HepG2 (cell line): ENCODE results near the gene NUDT21. TPM values are rescaled to one million over a fixed set of nuclear protein-coding genes. Genes with fewer than 3 reads are reported as not detected.
A peak's percentile ranks its signal among the peaks of the same experiment; 100 is the strongest.

Experiments
- ATAC-seq: fragments of 200-7000 bp; cut with Tn5 transposase; 3 replicates; pipeline ENCODE4 v1.9.1; 2020; ENCODE audit warnings: mild to moderate bottlenecking, moderate library complexity
- BruUV-seq: library from RNA; stranded (reverse); fragments of 400-500 nt; replicated peaks from 2 replicates; lab custom pipeline; 2021; lab: Mats Ljungman, UMichigan
- CTCF ChIA-PET: fragments of 300-600 bp; formaldehyde crosslinking; extraction: SDS; loops from one replicate; lab custom pipeline; 2021; ENCODE audit warnings: low total read pairs, inconsistent platforms, low intra/inter-chr PET ratio; lab: Yijun Ruan, JAX
- POLR2A ChIA-PET: fragments of 350-600 bp; sonication (Branson Sonifier 250); formaldehyde crosslinking; loops from one replicate; lab custom pipeline; 2020; ENCODE audit warnings: antibody characterized with exemption, inconsistent platforms; lab: Yijun Ruan, JAX
- DNase-seq: peaks from one replicate; pipeline ENCODE4 v3.0.0-alpha.2; 2015; ENCODE audit warnings: low spot score
- FAIRE-seq: peaks from 3 replicates; lab custom pipeline; 2011; peaks lifted over from hg19 to GRCh38; lab: Jason Lieb, UNC
- H2AFZ ChIP-seq: one replicate; pipeline ENCODE4 v1.6.1; 2011; ENCODE audit warnings: low read length, inconsistent platforms
- H3K27ac ChIP-seq: fragments of 300-600 bp; 3 replicates; pipeline ENCODE4 v1.8.0; 2011; ENCODE audit warnings: mixed run types, mild to moderate bottlenecking, mixed read lengths, low read length, inconsistent platforms; ENCODE audit not compliant: insufficient read depth; ENCODE audit errors: extremely low read length
- H3K27me3 ChIP-seq, 2 experiments: fragments of 200-600 bp in 1 of 2; 2 replicates in 1 of 2; 3 replicates in 1 of 2; pipeline versions ENCODE4 v1.6.0 to v1.8.0; 2011; ENCODE audit warnings: low read length in 2 of 2, mild to moderate bottlenecking in 2 of 2, moderate library complexity in 2 of 2, inconsistent platforms in 1 of 2; ENCODE audit not compliant: insufficient read depth in 2 of 2, control insufficient read depth in 1 of 2
- H3K36me3 ChIP-seq, 2 experiments: fragments of 200-600 bp in 1 of 2; replicated peaks in 1 of 2; 2 replicates in 1 of 2; 3 replicates in 1 of 2; pipeline versions ENCODE4 v1.5.1 to v1.8.0; 2011; ENCODE audit warnings: low read length in 2 of 2, inconsistent platforms in 1 of 2; ENCODE audit not compliant: insufficient read depth in 2 of 2, control insufficient read depth in 1 of 2
- H3K4me1 ChIP-seq: 2 replicates; pipeline ENCODE4 v1.5.1; 2012; ENCODE audit warnings: low read length, inconsistent platforms; ENCODE audit not compliant: insufficient read depth
- H3K4me2 ChIP-seq: 2 replicates; pipeline ENCODE4 v1.6.0; 2011; ENCODE audit warnings: low read depth, low read length, inconsistent platforms
- H3K4me3 ChIP-seq, 3 experiments: fragments of 200-600 bp in 1 of 3; sonication (generic), shearing (Covaris generic) in 1 of 3; replicated peaks in 1 of 3; 2 replicates each; pipeline ENCODE4 v1.5.1; 2011 to 2016; ENCODE audit warnings: low read length in 3 of 3, inconsistent platforms in 2 of 3, low read depth in 2 of 3, mild to moderate bottlenecking in 2 of 3, control low read depth in 1 of 3, mixed read lengths in 1 of 3; ENCODE audit not compliant: insufficient read depth in 1 of 3
- H3K79me2 ChIP-seq: one replicate; pipeline ENCODE4 v1.6.1; 2011; ENCODE audit warnings: low read length, inconsistent platforms; ENCODE audit not compliant: insufficient read depth
- H3K9ac ChIP-seq: 2 replicates; pipeline ENCODE4 v1.6.0; 2011; ENCODE audit warnings: mild to moderate bottlenecking, low read depth, low read length, inconsistent platforms; ENCODE audit not compliant: insufficient read depth
- H3K9me3 ChIP-seq: 2 replicates; pipeline ENCODE4 v1.5.1; 2012; ENCODE audit warnings: mild to moderate bottlenecking, low read length
- H4K20me1 ChIP-seq: 2 replicates; pipeline ENCODE4 v1.6.0; 2011; ENCODE audit warnings: inconsistent platforms, mild to moderate bottlenecking, low read length, moderate library complexity; ENCODE audit not compliant: insufficient read depth
- ATF7 ChIP-seq, 2 experiments: fragments of 450-650 bp in 1 of 2; sonication (generic) in 1 of 2; formaldehyde crosslinking in 1 of 2; IDR thresholded peaks; 2 replicates each; pipeline versions ENCODE4 v1.4.0 to v1.6.1; 2016 to 2020; ENCODE audit warnings: antibody characterized with exemption in 1 of 2, mild to moderate bottlenecking in 1 of 2, missing genetic modification reagents in 1 of 2
- NFYB ChIP-seq: sonication (generic); formaldehyde crosslinking; IDR thresholded peaks from 2 replicates; pipeline ENCODE4 v1.4.0; 2020; ENCODE audit warnings: missing genetic modification reagents
- PATZ1 ChIP-seq: sonication (generic); formaldehyde crosslinking; IDR thresholded peaks from 2 replicates; pipeline ENCODE4 v1.4.0; 2020; ENCODE audit warnings: missing genetic modification reagents
- PHF8 ChIP-seq: sonication (generic); formaldehyde crosslinking; IDR thresholded peaks from 2 replicates; pipeline ENCODE4 v1.5.0; 2020; ENCODE audit warnings: missing genetic modification reagents
- SMAD1 ChIP-seq: sonication (generic); formaldehyde crosslinking; IDR thresholded peaks from 2 replicates; pipeline ENCODE4 v1.4.0; 2020; ENCODE audit warnings: missing genetic modification reagents, low read depth, mild to moderate bottlenecking, borderline replicate concordance
- SP4 ChIP-seq: sonication (generic); formaldehyde crosslinking; IDR thresholded peaks from 2 replicates; pipeline ENCODE4 v1.8.1; 2023; ENCODE audit warnings: mild to moderate bottlenecking, missing genetic modification reagents
- THAP7 ChIP-seq: sonication (generic); formaldehyde crosslinking; IDR thresholded peaks from 2 replicates; pipeline ENCODE4 v1.8.1; 2023; ENCODE audit warnings: mild to moderate bottlenecking, missing genetic modification reagents
- TRAFD1 ChIP-seq: sonication (generic); formaldehyde crosslinking; IDR thresholded peaks from 2 replicates; pipeline ENCODE4 v1.5.1; 2020; ENCODE audit warnings: missing genetic modification reagents, mild to moderate bottlenecking, borderline replicate concordance
- ZBTB33 ChIP-seq: sonication (generic); formaldehyde crosslinking; IDR thresholded peaks from 2 replicates; pipeline ENCODE4 v1.4.0; 2020; ENCODE audit warnings: missing genetic modification reagents
- ZFP91 ChIP-seq: sonication (generic); formaldehyde crosslinking; IDR thresholded peaks from 2 replicates; pipeline ENCODE4 v1.9.0; 2022; ENCODE audit warnings: missing genetic modification reagents, mild to moderate bottlenecking, borderline replicate concordance
- ZNF430 ChIP-seq: sonication (generic); formaldehyde crosslinking; IDR thresholded peaks from 2 replicates; pipeline ENCODE4 v1.9.0; 2021; ENCODE audit warnings: mild to moderate bottlenecking, missing genetic modification reagents
- ZNF580 ChIP-seq: IDR thresholded peaks from 2 replicates; pipeline ENCODE4 v1.6.1; 2016; ENCODE audit warnings: low read depth, borderline replicate concordance
- WGBS: methylation state at CpG from one replicate; pipeline ENCODE4 v1.1.6; 2017; ENCODE audit warnings: low lambda C conversion rate; 5-methylcytosine and 5-hydroxymethylcytosine counted together
- in situ Hi-C: cut with HindIII; loops from 2 replicates; pipeline ENCODE4 v1.10.0; 2017; ENCODE audit warnings: low pct_unique_long_range_greater_than_20kb; ENCODE audit not compliant: extremely low pct_ligation_motif_present
- intact Hi-C: fragments of 100-400 bp; cut with micrococcal nuclease; formaldehyde crosslinking; loops from one replicate; pipeline ENCODE4 v1.10.0; 2022; ENCODE audit not compliant: unreplicated experiment
- polyA plus RNA-seq, 8 experiments: library from polyadenylated mRNA; depleted of rRNA in 3 of 8; stranded (reverse) in 7 of 8; unstranded in 1 of 8; fragments of >200 nt; fragmentation: Illumina TruSeq in 4 of 8; extraction: Trizol in 4 of 8; gene quantifications; 2 replicates each; pipeline versions ENCODE4 v1.2.1 to v1.2.3, GENCODE V29; 2011 to 2016; ENCODE audit warnings: low read depth in 4 of 8, missing spikeins in 1 of 8, mixed read lengths in 1 of 8; ENCODE audit not compliant: insufficient read depth in 1 of 8
- total RNA-seq, 5 experiments: library from RNA; depleted of rRNA; stranded (reverse); fragments of >200 nt; fragmentation: Illumina TruSeq; extraction: Trizol; gene quantifications; 2 replicates each; pipeline ENCODE4 v1.2.3, GENCODE V29; 2016; ENCODE audit warnings: low read depth in 1 of 5

The NUDT21 gene
- total and polyA plus RNA-seq, 2 of the 13 experiments (the other 11 are each of a cell fraction or from before 2014, with no cell fraction given), result 177 to 210 TPM

GRCh38 chr16:56421976-56422669 is 29.0 kb downstream of the NUDT21 start (continued):
- TF ChIP-seq PATZ1 (CRISPR knock-in tag), result 0 out of 2 replicates have a peak, but pooled peaks have one; percentile 20

GRCh38 chr16:56421313-56421712 is 29.8 kb downstream of the NUDT21 start:
- peaks cover 0 to 2% of the 10 kb centered on the region in 2 experiments; a peak in 3 of 5 replicates for H3K36me3 ChIP-seq
- 0 out of 2 replicates have a peak overlapping the region, but pooled peaks have one; percentile 89 for H3K4me2 ChIP-seq
- 95% methylated on average over 2 of the region's 2 CpGs for WGBS
- no peak overlapping the region for H3K9ac ChIP-seq
- FAIRE-seq, result no peak
- intact Hi-C loops (no loop called here), in situ Hi-C loops (no loop called here)
- H3K9me3 ChIP-seq, result no peaks in the 10 kb centered on the region
- peaks cover 11% of the 10 kb centered on the region for H4K20me1 ChIP-seq
- peaks cover 79% of the 10 kb centered on the region for H3K79me2 ChIP-seq
- H3K27ac ChIP-seq, result no peak overlapping the region
- H3K4me3 ChIP-seq, result no peak overlapping the region
- H2AFZ ChIP-seq, result no peak overlapping the region
- POLR2A ChIA-PET, result interaction anchor here (2.3 kb wide), 1 partner anchor 12 kb away, joined by 6 read pairs; no protein-coding TSS in a partner anchor
- no peak for DNase-seq
- H3K27me3 ChIP-seq, result no peaks in the 10 kb centered on the region; a peak in 2 of 5 replicates
- no TSS peak for BruUV-seq
- no peak for ATAC-seq
- H3K4me1 ChIP-seq, result peaks cover 64% of the 10 kb centered on the region
- CTCF ChIA-PET, result no interaction called here
- TF ChIP-seq PHF8 (CRISPR knock-in tag) (no peak), SMAD1 (no peak), NFYB (CRISPR knock-in tag) (no peak), ATF7 (IDR thresholded peaks at IDR 0.05) (no peak), ATF7 (CRISPR knock-in tag; IDR thresholded peaks at IDR 0.05) (no peak), ZNF580 (CRISPR knock-in tag) (no peak), THAP7 (CRISPR knock-in tag) (no peak), TRAFD1 (CRISPR knock-in tag) (no peak), ZBTB33 (CRISPR knock-in tag) (no peak), ZFP91 (CRISPR knock-in tag) (no peak), SP4 (CRISPR knock-in tag) (no peak), ZNF430 (no peak)
